ENCODE data around the gene HDDC3.
"Not testable (repeated sequence)": the region's sequence is repeated elsewhere in the genome, so short reads cannot be mapped to it uniquely, and the experiment has no call there.

The HDDC3 gene

GRCh38 chr15:90904746-90905145 lies 27.6 kb downstream of the HDDC3 start:
- Mint-ChIP-seq H3K27me3 (no peaks in the 10 kb centered on the region), H3K27ac (no peak overlapping the region), H3K4me3 (no peak overlapping the region), H3K9me3 (no peaks in the 10 kb centered on the region), H3K36me3 (peaks cover 18% of the 10 kb centered on the region), H3K4me1 (peaks cover 16% of the 10 kb centered on the region)
- DNase-seq (ENCODE audit: low spot score in 2 of 2) (no peak), ATAC-seq (ENCODE audit: low read depth) (no peak)

- no peak for DNase-seq (ENCODE audit: low spot score in 2 of 2)
- Mint-ChIP-seq H3K36me3 (peaks cover 16% of the 10 kb centered on the region), H3K27ac (peak overlapping the region; percentile 82)
Observed at GRCh38 chr15:90903733-90904536, 28.4 kb downstream of the HDDC3 start.

GRCh38 chr15:90902840-90903732 lies 29.3 kb downstream of the HDDC3 start, which contains the start of gene MAN2A2:
Gene MAN2A2, plus strand, starts transcription at chr15:90903302. Its CDS starts 906 bp downstream, at chr15:90904208.
- peak within 1 kb of the TSS; percentile 96 for H3K4me3 Mint-ChIP-seq
- peaks cover 16% of the 10 kb centered on the region for H3K36me3 Mint-ChIP-seq
- H3K27me3 Mint-ChIP-seq, result no peaks in the 10 kb centered on the region
- peak; percentile 36 to 60 for DNase-seq (ENCODE audit: low spot score in 2 of 2)
- peak within 1 kb of the TSS; percentile 85 for H3K27ac Mint-ChIP-seq
- peaks cover 16% of the 10 kb centered on the region for H3K4me1 Mint-ChIP-seq
- H3K9me3 Mint-ChIP-seq, result no peaks in the 10 kb centered on the region
- peak; percentile 56 for ATAC-seq (ENCODE audit: low read depth)

More at GRCh38 chr15:90903733-90904536, 28.4 kb downstream of the HDDC3 start:
- no peaks in the 10 kb centered on the region for H3K27me3 Mint-ChIP-seq
- peak overlapping the region; percentile 96 for H3K4me3 Mint-ChIP-seq
- peaks cover 16% of the 10 kb centered on the region for H3K4me1 Mint-ChIP-seq
- no peaks in the 10 kb centered on the region for H3K9me3 Mint-ChIP-seq
- ATAC-seq (ENCODE audit: low read depth), result no peak

GRCh38 chr15:90902040-90902839 lies 30.1 kb downstream of the HDDC3 start:
- Mint-ChIP-seq H3K4me1 (peaks cover 20% of the 10 kb centered on the region), H3K9me3 (no peaks in the 10 kb centered on the region), H3K4me3 (peak overlapping the region; percentile 83), H3K27ac (peak overlapping the region; percentile 85), H3K27me3 (no peaks in the 10 kb centered on the region), H3K36me3 (peaks cover 15% of the 10 kb centered on the region)
- ATAC-seq (ENCODE audit: low read depth) (peak; percentile 72), DNase-seq (ENCODE audit: low spot score in 2 of 2) (peak; percentile 64 to 71)

DNA sequence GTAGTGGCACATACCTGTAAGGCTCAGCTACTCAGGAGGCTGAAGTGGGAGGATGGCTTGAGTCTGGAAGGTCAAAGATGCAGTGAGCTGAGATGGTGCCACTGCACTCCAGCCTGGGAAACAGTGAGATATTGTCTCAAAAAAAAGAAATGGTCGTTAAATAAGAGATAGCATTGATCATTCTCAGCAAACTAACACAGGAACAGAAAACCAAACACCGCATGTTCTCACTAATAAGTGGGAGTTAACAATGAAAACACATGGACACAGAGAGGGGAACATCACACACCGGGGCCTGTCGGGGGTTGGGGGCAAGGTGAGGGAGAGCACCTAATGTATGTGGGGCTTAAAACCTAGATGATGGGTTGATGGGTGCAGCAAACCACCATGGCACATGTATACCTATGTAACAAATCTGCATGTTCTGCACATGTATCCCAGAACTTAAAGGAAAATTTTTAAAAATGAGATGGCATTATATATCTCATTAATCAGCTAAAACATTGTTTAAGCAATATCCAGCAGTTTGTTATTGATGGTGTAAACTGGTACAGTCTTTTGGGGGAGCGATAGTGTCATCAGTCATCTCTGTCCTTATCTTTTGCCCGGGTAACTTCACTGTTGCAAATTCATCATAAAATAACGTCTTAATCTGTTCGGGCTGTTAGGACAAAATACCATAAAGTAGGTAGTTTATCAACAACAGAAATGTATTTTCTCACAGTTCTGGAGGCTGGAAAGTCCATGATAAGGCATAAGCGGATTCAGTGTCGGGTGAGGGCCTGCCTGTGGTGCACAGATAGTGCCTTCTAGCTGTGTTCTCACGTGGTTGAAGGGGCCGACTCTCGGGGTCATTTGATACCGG lies 30.9 kb downstream of the HDDC3 start:
- no peak for ATAC-seq (ENCODE audit: low read depth)
- no peaks in the 10 kb centered on the region for H3K9me3 Mint-ChIP-seq
- peak overlapping the region; percentile 85 for H3K27ac Mint-ChIP-seq
- peaks cover 10% of the 10 kb centered on the region for H3K36me3 Mint-ChIP-seq
- no peak for DNase-seq (ENCODE audit: low spot score in 2 of 2)
- H3K27me3 Mint-ChIP-seq, result no peaks in the 10 kb centered on the region
- peak overlapping the region; percentile 83 for H3K4me3 Mint-ChIP-seq
- peaks cover 28% of the 10 kb centered on the region for H3K4me1 Mint-ChIP-seq

- peak in 1 of 2 donors; percentile 47 for DNase-seq (ENCODE audit: low spot score in 2 of 2)
- peaks cover 31% of the 10 kb centered on the region for H3K4me1 Mint-ChIP-seq
- peak overlapping the region; percentile 75 for H3K4me3 Mint-ChIP-seq
- ATAC-seq (ENCODE audit: low read depth), result peak; percentile 94
- H3K27me3 Mint-ChIP-seq, H3K9me3 Mint-ChIP-seq, H3K36me3 Mint-ChIP-seq: not testable (repeated sequence)
- peak overlapping the region; percentile 90 for H3K27ac Mint-ChIP-seq
Observed at GRCh38 chr15:90897131-90897655, 35.2 kb downstream of the HDDC3 start.

DNA sequence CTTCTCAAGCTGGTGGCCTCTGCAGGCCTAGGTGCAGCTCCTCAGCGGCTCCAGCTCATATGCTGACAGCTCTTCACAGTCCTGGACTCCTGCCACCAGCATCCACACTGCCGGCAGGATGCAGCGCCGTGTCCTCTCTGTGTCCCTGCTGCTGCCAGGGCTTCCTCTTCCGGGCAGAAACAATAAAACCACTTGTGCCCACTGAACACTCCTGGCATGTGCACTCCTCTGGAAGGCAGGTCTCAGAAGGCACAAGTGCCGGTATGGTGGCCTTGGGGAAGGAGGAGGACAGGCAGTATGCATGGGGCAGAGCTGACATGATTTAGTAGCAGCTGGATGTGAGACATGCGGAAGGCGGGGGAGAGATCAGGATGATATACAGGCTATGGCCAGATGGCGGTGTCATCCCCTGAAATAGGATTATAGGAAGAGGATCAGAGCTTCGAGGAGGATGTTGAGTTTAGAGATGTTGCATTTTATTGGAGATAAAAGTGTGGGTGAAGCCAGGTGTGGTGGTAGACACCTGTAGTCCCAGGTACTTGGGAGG lies 36.7 kb downstream of the HDDC3 start:
- DNase-seq (ENCODE audit: low spot score in 2 of 2) (no peak), ATAC-seq (ENCODE audit: low read depth) (no peak)
- peak overlapping the region; percentile 25 for H3K4me3 Mint-ChIP-seq

DNA sequence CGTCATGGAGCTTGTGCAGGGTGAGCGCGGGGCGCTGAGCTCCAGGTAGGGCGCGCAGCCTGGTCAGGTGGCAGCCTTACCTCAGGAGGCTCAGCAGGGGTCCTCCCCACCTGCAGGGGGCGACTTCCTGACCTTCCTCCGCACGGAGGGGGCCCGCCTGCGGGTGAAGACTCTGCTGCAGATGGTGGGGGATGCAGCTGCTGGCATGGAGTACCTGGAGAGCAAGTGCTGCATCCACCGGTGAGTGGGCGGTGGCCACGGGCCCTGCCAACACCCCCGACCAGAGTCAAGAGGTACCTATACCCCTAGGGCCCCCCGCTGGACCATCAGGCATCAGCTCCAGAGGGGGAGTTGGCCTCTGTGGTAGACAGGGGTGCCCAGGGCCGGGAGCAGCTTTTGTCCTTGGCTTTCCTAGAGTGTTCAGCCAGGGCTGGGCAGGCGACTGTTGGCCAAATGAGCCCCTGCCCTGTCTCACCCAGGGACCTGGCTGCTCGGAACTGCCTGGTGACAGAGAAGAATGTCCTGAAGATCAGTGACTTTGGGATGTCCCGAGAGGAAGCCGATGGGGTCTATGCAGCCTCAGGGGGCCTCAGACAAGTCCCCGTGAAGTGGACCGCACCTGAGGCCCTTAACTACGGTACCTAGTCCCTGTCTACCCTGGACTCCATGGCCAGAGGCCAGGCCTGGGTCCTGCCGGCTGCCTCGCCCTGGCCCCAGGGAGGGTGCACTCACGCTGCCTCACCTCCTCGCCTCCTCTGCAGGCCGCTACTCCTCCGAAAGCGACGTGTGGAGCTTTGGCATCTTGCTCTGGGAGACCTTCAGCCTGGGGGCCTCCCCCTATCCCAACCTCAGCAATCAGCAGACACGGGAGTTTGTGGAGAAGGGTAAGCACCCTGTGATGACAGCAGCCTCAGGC lies 38.9 kb downstream of the HDDC3 start:
- ATAC-seq (ENCODE audit: low read depth) (no peak), DNase-seq (ENCODE audit: low spot score in 2 of 2) (no peak)
- Mint-ChIP-seq H3K4me3 (no peak overlapping the region), H3K27me3 (no peaks in the 10 kb centered on the region), H3K27ac (no peak overlapping the region), H3K9me3 (no peaks in the 10 kb centered on the region), H3K4me1 (peaks cover 20% of the 10 kb centered on the region), H3K36me3 (peaks cover 2% of the 10 kb centered on the region)

More for the DNA sequence above, 36.7 kb downstream of the HDDC3 start:
- Mint-ChIP-seq H3K4me1 (peaks cover 20% of the 10 kb centered on the region), H3K27ac (peak overlapping the region; percentile 9), H3K36me3 (peaks cover 2% of the 10 kb centered on the region), H3K27me3 (no peaks in the 10 kb centered on the region), H3K9me3 (no peaks in the 10 kb centered on the region)

- Mint-ChIP-seq H3K27ac (no peak overlapping the region), H3K36me3 (peaks cover 3% of the 10 kb centered on the region)
Observed at GRCh38 chr15:90892498-90893174, 39.7 kb downstream of the HDDC3 start.

DNA sequence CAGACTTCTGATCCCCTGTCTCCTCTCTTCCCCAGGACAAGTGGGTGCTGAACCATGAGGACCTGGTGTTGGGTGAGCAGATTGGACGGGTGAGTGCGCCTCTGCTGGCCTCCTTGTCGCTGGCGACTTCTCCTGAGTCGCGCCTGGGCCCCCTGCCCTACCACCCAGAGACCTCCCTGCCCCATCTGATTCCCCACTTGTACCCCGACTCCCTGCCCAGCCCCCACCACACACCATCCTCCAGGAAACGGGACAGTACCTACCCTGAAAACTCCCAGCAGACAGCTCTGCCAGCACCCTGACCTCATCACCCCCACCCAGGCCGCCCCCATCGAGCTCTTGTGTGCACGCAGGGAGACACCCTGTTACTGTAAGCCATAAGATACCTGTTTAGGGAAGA lies 40.3 kb downstream of the HDDC3 start:
- peaks cover 16% of the 10 kb centered on the region for H3K4me1 Mint-ChIP-seq
- no peak overlapping the region for H3K27ac Mint-ChIP-seq
- no peak for ATAC-seq (ENCODE audit: low read depth)

More at GRCh38 chr15:90892498-90893174, 39.7 kb downstream of the HDDC3 start:
- ATAC-seq (ENCODE audit: low read depth) (no peak), DNase-seq (ENCODE audit: low spot score in 2 of 2) (no peak)
- Mint-ChIP-seq H3K27me3 (no peaks in the 10 kb centered on the region), H3K4me3 (no peak overlapping the region), H3K4me1 (peaks cover 18% of the 10 kb centered on the region), H3K9me3 (no peaks in the 10 kb centered on the region)

DNA sequence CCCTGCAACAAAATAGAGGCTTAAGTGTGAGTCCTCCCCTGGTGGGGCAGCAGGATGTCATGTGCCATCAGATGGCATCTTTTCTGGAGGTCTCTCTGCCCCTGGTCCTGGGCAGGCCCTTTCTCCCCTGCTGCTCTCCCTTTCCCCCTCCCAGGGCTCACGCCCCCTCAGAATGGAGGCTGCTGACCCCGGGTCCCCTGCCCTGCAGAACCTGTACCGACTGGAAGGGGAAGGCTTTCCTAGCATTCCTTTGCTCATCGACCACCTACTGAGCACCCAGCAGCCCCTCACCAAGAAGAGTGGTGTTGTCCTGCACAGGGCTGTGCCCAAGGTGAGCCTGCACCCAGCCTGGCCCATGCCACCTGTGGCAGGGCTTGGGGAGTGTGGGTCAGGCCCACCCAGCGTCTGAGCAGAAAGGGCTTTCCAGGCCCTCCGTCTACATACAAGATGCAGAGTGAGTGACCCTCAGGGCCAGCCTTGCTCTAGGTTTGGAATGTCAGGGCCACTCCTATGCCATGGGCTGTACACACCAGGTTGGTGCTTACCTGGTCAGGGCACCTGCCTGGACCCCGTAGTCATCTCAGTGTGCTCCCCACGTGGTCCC lies 40.9 kb downstream of the HDDC3 start:
- H3K4me3 Mint-ChIP-seq, result no peak overlapping the region
- H3K27ac Mint-ChIP-seq, result no peak overlapping the region
- no peaks in the 10 kb centered on the region for H3K27me3 Mint-ChIP-seq
- H3K36me3 Mint-ChIP-seq, result peaks cover 3% of the 10 kb centered on the region
- H3K4me1 Mint-ChIP-seq, result peaks cover 10% of the 10 kb centered on the region
- ATAC-seq (ENCODE audit: low read depth) (no peak), DNase-seq (ENCODE audit: low spot score in 2 of 2) (no peak)
- no peaks in the 10 kb centered on the region for H3K9me3 Mint-ChIP-seq

More for the DNA sequence above, 40.3 kb downstream of the HDDC3 start:
- Mint-ChIP-seq H3K27me3 (no peaks in the 10 kb centered on the region), H3K9me3 (no peaks in the 10 kb centered on the region), H3K36me3 (peaks cover 3% of the 10 kb centered on the region), H3K4me3 (no peak overlapping the region)
- no peak for DNase-seq (ENCODE audit: low spot score in 2 of 2)
